CD14-positive monocyte (primary cell): ENCODE data around the gene DDI2. TPM values are rescaled to one million over a fixed set of nuclear protein-coding genes. Genes with fewer than 3 reads are reported as not detected.
A peak's percentile ranks its signal among the peaks of the same experiment; 100 is the strongest.

Experiments used
- DNase-seq, 3 donors: peaks; one replicate each; pipeline ENCODE4 v3.0.0-alpha.2; 2011 to 2022
- H2AFZ ChIP-seq: 2 replicates; pipeline ENCODE4 v1.6.0; 2012; ENCODE audit warnings: mild to moderate bottlenecking, low read depth, low read length, inconsistent platforms; ENCODE audit not compliant: insufficient read depth, poor library complexity, severe bottlenecking
- H3K27ac ChIP-seq, 2 donors: 1 replicate in 1 of 2; 2 replicates in 1 of 2; pipeline ENCODE4 v1.5.1; 2012 to 2013; ENCODE audit warnings: low read length in 2 of 2, control low read depth in 1 of 2, inconsistent platforms in 1 of 2, low read depth in 1 of 2, mild to moderate bottlenecking in 1 of 2
- H3K27me3 ChIP-seq, 2 donors: one replicate each; pipeline versions ENCODE4 v1.6.0 to v1.6.1; 2011 to 2013; ENCODE audit warnings: low read length in 2 of 2; ENCODE audit not compliant: control insufficient read depth in 2 of 2, insufficient read depth in 2 of 2
- H3K36me3 ChIP-seq, 2 donors: replicated peaks in 1 of 2; 1 replicate in 1 of 2; 2 replicates in 1 of 2; pipeline versions ENCODE4 v1.5.1 to v1.6.1; 2012 to 2013; ENCODE audit warnings: low read length in 2 of 2, control low read depth in 1 of 2, inconsistent platforms in 1 of 2, mild to moderate bottlenecking in 1 of 2; ENCODE audit not compliant: insufficient read depth in 2 of 2, control insufficient read depth in 1 of 2
- H3K4me1 ChIP-seq, 2 donors: 1 replicate in 1 of 2; 2 replicates in 1 of 2; pipeline versions ENCODE4 v1.5.1 to v1.6.1; 2012 to 2013; ENCODE audit warnings: low read length in 2 of 2, control low read depth in 1 of 2, inconsistent platforms in 1 of 2, mild to moderate bottlenecking in 1 of 2, moderate library complexity in 1 of 2; ENCODE audit not compliant: insufficient read depth in 2 of 2, control insufficient read depth in 1 of 2
- H3K4me2 ChIP-seq: replicated peaks from 2 replicates; pipeline ENCODE3; 2012; ENCODE audit warnings: low read length, moderate library complexity, mild to moderate bottlenecking; ENCODE audit not compliant: poor library complexity, severe bottlenecking; ENCODE audit errors: extremely low read depth
- H3K4me3 ChIP-seq, 3 experiments: fragments of 200-600 bp in 1 of 3; sonication (generic) in 1 of 3; replicated peaks in 1 of 3; 1 replicate in 2 of 3; 2 replicates in 1 of 3; pipeline ENCODE4 v1.5.1; 2011 to 2013; ENCODE audit warnings: low read length in 3 of 3, mild to moderate bottlenecking in 3 of 3, control low read depth in 2 of 3, low read depth in 2 of 3, inconsistent platforms in 1 of 3, moderate library complexity in 1 of 3
- H3K79me2 ChIP-seq: 2 replicates; pipeline ENCODE4 v1.6.0; 2012; ENCODE audit warnings: mild to moderate bottlenecking, control low read depth, inconsistent platforms, low read length, moderate library complexity; ENCODE audit not compliant: insufficient read depth
- H3K9ac ChIP-seq: 2 replicates; pipeline ENCODE4 v1.6.0; 2017; ENCODE audit warnings: low read length, mild to moderate bottlenecking; ENCODE audit not compliant: insufficient read depth, poor library complexity, severe bottlenecking
- H3K9me3 ChIP-seq, 2 donors: replicated peaks in 1 of 2; 1 replicate in 1 of 2; 2 replicates in 1 of 2; pipeline versions ENCODE4 v1.5.1 to v1.6.1; 2012 to 2013; ENCODE audit warnings: low read length in 2 of 2, control low read depth in 1 of 2; ENCODE audit not compliant: control insufficient read depth in 1 of 2, insufficient read depth in 1 of 2
- H4K20me1 ChIP-seq: 2 replicates; pipeline ENCODE4 v1.6.0; 2012; ENCODE audit warnings: mild to moderate bottlenecking, low read length, control low read depth, moderate library complexity; ENCODE audit not compliant: insufficient read depth
- H3K27ac Mint-ChIP-seq, 7 donors: one replicate each; pipeline ENCODE4 v1.8.0; 2020; ENCODE audit warnings: mild to moderate bottlenecking in 7 of 7, mixed read lengths in 7 of 7, moderate library complexity in 6 of 7, inconsistent platforms in 2 of 7
- H3K27me3 Mint-ChIP-seq, 3 donors: one replicate each; pipeline ENCODE4 v1.8.0; 2021 to 2022; ENCODE audit warnings: low read depth in 3 of 3, mild to moderate bottlenecking in 3 of 3, mixed read lengths in 3 of 3, moderate library complexity in 3 of 3, inconsistent platforms in 1 of 3
- H3K36me3 Mint-ChIP-seq, 2 donors: one replicate each; pipeline ENCODE4 v1.8.0; 2020; ENCODE audit warnings: mixed read lengths in 2 of 2, inconsistent platforms in 1 of 2, mild to moderate bottlenecking in 1 of 2
- H3K4me1 Mint-ChIP-seq: one replicate; pipeline ENCODE4 v1.8.0; 2020; ENCODE audit warnings: mild to moderate bottlenecking, mixed read lengths
- H3K4me3 Mint-ChIP-seq, 2 donors: one replicate each; pipeline ENCODE4 v1.8.0; 2020; ENCODE audit warnings: mild to moderate bottlenecking in 2 of 2, mixed read lengths in 2 of 2, moderate library complexity in 1 of 2
- H3K9me3 Mint-ChIP-seq, 7 donors: one replicate each; pipeline ENCODE4 v1.8.0; 2020 to 2022; ENCODE audit warnings: mixed read lengths in 7 of 7, mild to moderate bottlenecking in 6 of 7, moderate library complexity in 6 of 7, inconsistent platforms in 2 of 7
- CTCF ChIP-seq: fragments of 200-600 bp; IDR thresholded peaks from one replicate; pipeline ENCODE4 v1.8.0; 2022; ENCODE audit warnings: antibody characterized with exemption, mild to moderate bottlenecking
- WGBS: methylation state at CpG from one replicate; pipeline ENCODE4 v1.1.5; 2013; ENCODE audit warnings: missing lambda C conversion rate; ENCODE audit not compliant: insufficient coverage; 5-methylcytosine and 5-hydroxymethylcytosine counted together
- intact Hi-C, 2 donors: fragments of 100-400 bp; cut with micrococcal nuclease; formaldehyde crosslinking; loops; one replicate each; pipeline versions ENCODE4 v1.15.0 to v1.15.1; 2023
- polyA plus RNA-seq, 3 donors: library from polyadenylated mRNA; depleted of rRNA in 1 of 3; unstranded in 2 of 3; stranded (reverse) in 1 of 3; fragments of 300-500 nt in 2 of 3; fragments of >200 nt in 1 of 3; fragmentation: Illumina TruSeq in 2 of 3; gene quantifications; 1 replicate in 2 of 3; 2 replicates in 1 of 3; pipeline ENCODE4 v1.2.3, GENCODE V29; 2012 to 2021

The DDI2 gene
- polyA plus RNA-seq, 3 donors = 2.5 to 5.4 (median 3.2) TPM

- H3K9ac ChIP-seq = peak overlapping the region; percentile 97
- H3K9me3 Mint-ChIP-seq = peaks cover 0 to 6% (median 0%) of the 10 kb centered on the region in 7 donors
- DNase-seq = no peak
- H4K20me1 ChIP-seq = peaks cover 35% of the 10 kb centered on the region
- H3K4me1 ChIP-seq = peaks cover 58 to 62% of the 10 kb centered on the region in 2 donors
- H3K27me3 Mint-ChIP-seq = peaks cover 0 to 5% (median 0%) of the 10 kb centered on the region in 3 donors
- peak overlapping the region; percentile 86 for H3K4me2 ChIP-seq
- peaks cover 47% of the 10 kb centered on the region for H3K79me2 ChIP-seq
- peaks cover 67% of the 10 kb centered on the region for H3K4me1 Mint-ChIP-seq
- peak overlapping the region; percentile 60 to 92 (median 82) for H3K4me3 ChIP-seq
- peaks cover 0 to 3% of the 10 kb centered on the region in 2 donors for H3K36me3 ChIP-seq
- H3K27ac Mint-ChIP-seq = peak overlapping the region; percentile 89 to 95 (median 92)
- peaks cover 6 to 11% of the 10 kb centered on the region in 2 donors for H3K36me3 Mint-ChIP-seq
- 33% methylated on average over 8 of the region's 18 CpGs for WGBS
- peak overlapping the region; percentile 79 to 97 for H3K27ac ChIP-seq
- H3K4me3 Mint-ChIP-seq = peak overlapping the region; percentile 73 to 78
- no peaks in the 10 kb centered on the region for H3K27me3 ChIP-seq
- H3K9me3 ChIP-seq = no peaks in the 10 kb centered on the region
- H2AFZ ChIP-seq = peak overlapping the region; percentile 82
- intact Hi-C loops = loop anchor here (5.0 kb wide), 1 partner anchor 66 kb away; the partner anchor contains the start of gene DDI2 (in 2 of the 2)
- TF ChIP-seq CTCF = no peak
Measured at GRCh38 chr1:15683345-15684039, 66.2 kb downstream of the DDI2 start.

GRCh38 chr1:15684042-15684461, 66.8 kb downstream of the DDI2 start, which contains the start of gene PLEKHM2:
Gene PLEKHM2, plus strand, starts transcription at chr1:15684320. Its CDS starts 239 bp downstream, at chr1:15684559.
- intact Hi-C loops = loop anchor here (5.0 kb wide), 1 partner anchor 67 kb away; the partner anchor contains the start of gene DDI2 (in 2 of the 2)
- peaks cover 41% of the 10 kb centered on the region for H4K20me1 ChIP-seq
- H3K4me1 ChIP-seq = peaks cover 56 to 58% of the 10 kb centered on the region in 2 donors
- peak in 2 of 3 donors; percentile 57 to 58 for DNase-seq
- H3K9me3 ChIP-seq = no peaks in the 10 kb centered on the region
- H3K9ac ChIP-seq = peak within 1 kb of the TSS; percentile 97
- under 1% methylated on average over 52 of the region's 52 CpGs for WGBS
- peaks cover 53% of the 10 kb centered on the region for H3K79me2 ChIP-seq
- H3K4me3 ChIP-seq = peak within 1 kb of the TSS; percentile 68 to 92 (median 92)
- H2AFZ ChIP-seq = peak within 1 kb of the TSS; percentile 82
- peaks cover 0 to 3% of the 10 kb centered on the region in 2 donors for H3K36me3 ChIP-seq
- Mint-ChIP-seq H3K9me3 (peaks cover 0 to 4% (median 0%) of the 10 kb centered on the region in 7 donors), H3K27me3 (peaks cover 0 to 5% (median 0%) of the 10 kb centered on the region in 3 donors), H3K4me1 (peaks cover 61% of the 10 kb centered on the region), H3K36me3 (peaks cover 6 to 15% of the 10 kb centered on the region in 2 donors), H3K27ac (peak within 1 kb of the TSS; percentile 89 to 95 (median 93)), H3K4me3 (peak within 1 kb of the TSS; percentile 91 to 93)
- peak within 1 kb of the TSS; percentile 86 for H3K4me2 ChIP-seq
- H3K27ac ChIP-seq = peak within 1 kb of the TSS; percentile 86 to 97
- no peaks in the 10 kb centered on the region for H3K27me3 ChIP-seq
- no peak for TF ChIP-seq CTCF
